Trophoblast cell (in vitro differentiated cells and primary cell): ENCODE measurements around the gene CADPS2.

Experiments used
- DNase-seq, 2 donors: peaks; one replicate each; pipeline ENCODE4 v3.0.0-alpha.2; 2016
- H2AFZ ChIP-seq: 2 replicates; pipeline ENCODE4 v1.6.1; 2013; ENCODE audit warnings: low read length, moderate library complexity, mild to moderate bottlenecking; ENCODE audit not compliant: insufficient read depth, poor library complexity
- H2AK5ac ChIP-seq: 2 replicates; pipeline ENCODE4 v1.6.1; 2013; ENCODE audit warnings: mild to moderate bottlenecking, low read length
- H2BK120ac ChIP-seq: 2 replicates; pipeline ENCODE4 v1.6.1; 2013; ENCODE audit warnings: low read length, mild to moderate bottlenecking, moderate library complexity; ENCODE audit not compliant: insufficient read depth, poor library complexity
- H2BK12ac ChIP-seq: 2 replicates; pipeline ENCODE4 v1.6.1; 2013; ENCODE audit warnings: mild to moderate bottlenecking, low read length, moderate library complexity
- H2BK5ac ChIP-seq: 2 replicates; pipeline ENCODE4 v1.6.1; 2013; ENCODE audit warnings: low read length, low read depth, moderate library complexity, mild to moderate bottlenecking; ENCODE audit not compliant: poor library complexity
- H3K14ac ChIP-seq: 2 replicates; pipeline ENCODE4 v1.6.1; 2013; ENCODE audit warnings: mild to moderate bottlenecking, low read length
- H3K18ac ChIP-seq: 2 replicates; pipeline ENCODE4 v1.6.1; 2013; ENCODE audit warnings: mild to moderate bottlenecking, low read length
- H3K23ac ChIP-seq: 2 replicates; pipeline ENCODE4 v1.6.1; 2013; ENCODE audit warnings: low read length
- H3K27ac ChIP-seq: 2 replicates; pipeline ENCODE4 v1.5.1; 2013; ENCODE audit warnings: low read depth, mild to moderate bottlenecking, inconsistent platforms, low read length, moderate library complexity
- H3K27me3 ChIP-seq: 2 replicates; pipeline ENCODE4 v1.6.1; 2013; ENCODE audit warnings: inconsistent platforms, mild to moderate bottlenecking, low read length, moderate library complexity; ENCODE audit not compliant: insufficient read depth
- H3K36me3 ChIP-seq, 2 experiments: 1 replicate in 1 of 2; 2 replicates in 1 of 2; pipeline ENCODE4 v1.6.1; 2013; ENCODE audit warnings: low read length in 2 of 2, mild to moderate bottlenecking in 2 of 2, moderate library complexity in 1 of 2; ENCODE audit not compliant: insufficient read depth in 2 of 2, control insufficient read depth in 1 of 2
- H3K4ac ChIP-seq: 2 replicates; pipeline ENCODE4 v1.6.1; 2013; ENCODE audit warnings: low read depth, mild to moderate bottlenecking, low read length, moderate library complexity
- H3K4me1 ChIP-seq, 2 experiments: 1 replicate in 1 of 2; 2 replicates in 1 of 2; pipeline ENCODE4 v1.6.1; 2013; ENCODE audit warnings: low read length in 2 of 2, mild to moderate bottlenecking in 2 of 2, moderate library complexity in 1 of 2; ENCODE audit not compliant: insufficient read depth in 2 of 2, control insufficient read depth in 1 of 2
- H3K4me2 ChIP-seq: 2 replicates; pipeline ENCODE4 v1.6.1; 2013; ENCODE audit warnings: inconsistent platforms, mild to moderate bottlenecking, low read length, moderate library complexity
- H3K4me3 ChIP-seq: 2 replicates; pipeline ENCODE4 v1.5.1; 2013; ENCODE audit warnings: mild to moderate bottlenecking, low read depth, low read length, inconsistent platforms
- H3K79me1 ChIP-seq: one replicate; pipeline ENCODE4 v1.6.1; 2013; ENCODE audit warnings: low read length
- H3K79me2 ChIP-seq: 2 replicates; pipeline ENCODE4 v1.6.1; 2013; ENCODE audit warnings: low read length, mild to moderate bottlenecking; ENCODE audit not compliant: control insufficient read depth, insufficient read depth, poor library complexity
- H3K9ac ChIP-seq: 2 replicates; pipeline ENCODE4 v1.6.1; 2013; ENCODE audit warnings: mild to moderate bottlenecking, low read length
- H3K9me3 ChIP-seq: 2 replicates; pipeline ENCODE4 v1.6.1; 2013; ENCODE audit warnings: low read depth, mild to moderate bottlenecking, control low read depth, inconsistent platforms, low read length; ENCODE audit not compliant: insufficient read depth
- H4K12ac ChIP-seq: 2 replicates; pipeline ENCODE4 v1.6.1; 2013; ENCODE audit warnings: low read depth, mild to moderate bottlenecking, low read length, moderate library complexity
- H4K8ac ChIP-seq: 2 replicates; pipeline ENCODE4 v1.6.1; 2013; ENCODE audit warnings: low read depth, mild to moderate bottlenecking, low read length, moderate library complexity
- H4K91ac ChIP-seq: one replicate; pipeline ENCODE4 v1.6.1; 2013; ENCODE audit warnings: low read depth, mild to moderate bottlenecking, low read length, moderate library complexity
- WGBS: extraction: QIAGEN DNeasy Blood & Tissue Kit; methylation state at CpG from one replicate; pipeline ENCODE4 v1.1.7; 2013; ENCODE audit warnings: missing lambda C conversion rate; ENCODE audit not compliant: insufficient read length, insufficient coverage; ENCODE audit errors: extremely low coverage; 5-methylcytosine and 5-hydroxymethylcytosine counted together

Gene CADPS2

GRCh38 chr7:122433765-122434164 lies 452.5 kb downstream of the CADPS2 start:
- DNase-seq: no peak
- no peaks in the 10 kb centered on the region for H3K4me1 ChIP-seq
- H4K8ac ChIP-seq: no peak overlapping the region
- H2AFZ ChIP-seq: no peak overlapping the region
- H2BK120ac ChIP-seq: no peak overlapping the region
- H3K9me3 ChIP-seq: no peaks in the 10 kb centered on the region
- no peak overlapping the region for H3K27ac ChIP-seq
- H2AK5ac ChIP-seq: no peak overlapping the region
- no peak overlapping the region for H3K4ac ChIP-seq
- H3K4me3 ChIP-seq: no peak overlapping the region
- H3K79me2 ChIP-seq: no peaks in the 10 kb centered on the region
- H3K9ac ChIP-seq: no peak overlapping the region
- H3K14ac ChIP-seq: no peak overlapping the region
- no peaks in the 10 kb centered on the region for H3K79me1 ChIP-seq
- no peak overlapping the region for H3K4me2 ChIP-seq
- no peak overlapping the region for H2BK5ac ChIP-seq
- H3K18ac ChIP-seq: no peak overlapping the region
- no peak overlapping the region for H4K12ac ChIP-seq
- H3K36me3 ChIP-seq: no peaks in the 10 kb centered on the region
- WGBS: no CpG with 5 or more reads among the region's 2 CpGs
- no peak overlapping the region for H4K91ac ChIP-seq
- H3K27me3 ChIP-seq: no peaks in the 10 kb centered on the region
- H2BK12ac ChIP-seq: no peak overlapping the region
- H3K23ac ChIP-seq: no peak overlapping the region

DNA sequence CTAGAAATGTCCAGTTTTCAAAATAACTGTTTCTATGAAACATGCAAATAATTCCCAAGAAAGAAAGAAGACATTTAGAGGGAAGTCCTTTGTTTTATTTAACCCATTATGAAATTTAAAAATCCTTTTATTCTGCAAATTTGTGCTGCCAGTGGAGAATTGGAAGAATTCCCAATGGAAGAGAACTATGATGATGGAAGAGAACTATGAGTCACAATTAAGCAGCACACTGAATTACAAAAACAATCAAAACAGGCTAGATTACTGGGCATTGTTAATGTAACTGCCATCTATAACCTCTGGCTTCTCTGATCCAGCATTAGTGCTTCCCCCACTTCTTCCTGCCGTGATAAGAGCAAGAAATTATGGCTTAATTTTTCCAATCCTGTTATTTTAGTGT lies 455.6 kb downstream of the CADPS2 start:
- H3K4ac ChIP-seq: no peak overlapping the region
- no peak overlapping the region for H2BK5ac ChIP-seq
- no peaks in the 10 kb centered on the region for H3K9me3 ChIP-seq
- no CpG with 5 or more reads among the region's 1 CpG for WGBS
- no peaks in the 10 kb centered on the region for H3K79me2 ChIP-seq
- H2BK120ac ChIP-seq: no peak overlapping the region
- H2AFZ ChIP-seq: no peak overlapping the region
- H2AK5ac ChIP-seq: no peak overlapping the region
- H3K27me3 ChIP-seq: no peaks in the 10 kb centered on the region
- no peak overlapping the region for H3K9ac ChIP-seq
- H4K12ac ChIP-seq: no peak overlapping the region
- H4K91ac ChIP-seq: no peak overlapping the region
- no peak overlapping the region for H3K14ac ChIP-seq
- H3K36me3 ChIP-seq: no peaks in the 10 kb centered on the region
- H2BK12ac ChIP-seq: no peak overlapping the region
- DNase-seq: no peak
- no peak overlapping the region for H3K4me3 ChIP-seq
- no peak overlapping the region for H4K8ac ChIP-seq
- no peak overlapping the region for H3K4me2 ChIP-seq
- H3K23ac ChIP-seq: no peak overlapping the region
- no peak overlapping the region for H3K18ac ChIP-seq
- no peak overlapping the region for H3K27ac ChIP-seq
- no peaks in the 10 kb centered on the region for H3K79me1 ChIP-seq
- no peaks in the 10 kb centered on the region for H3K4me1 ChIP-seq

GRCh38 chr7:122429926-122430325 lies 456.3 kb downstream of the CADPS2 start:
- H4K12ac ChIP-seq: no peak overlapping the region
- H2BK120ac ChIP-seq: no peak overlapping the region
- H3K9me3 ChIP-seq: no peaks in the 10 kb centered on the region
- H3K27me3 ChIP-seq: no peaks in the 10 kb centered on the region
- H3K79me2 ChIP-seq: no peaks in the 10 kb centered on the region
- WGBS: no CpG with 5 or more reads among the region's 2 CpGs
- no peak overlapping the region for H4K91ac ChIP-seq
- no peak overlapping the region for H2BK5ac ChIP-seq
- no peak overlapping the region for H3K4ac ChIP-seq
- H3K36me3 ChIP-seq: no peaks in the 10 kb centered on the region
- no peak for DNase-seq
- H3K4me1 ChIP-seq: no peaks in the 10 kb centered on the region
- no peak overlapping the region for H3K18ac ChIP-seq
- H3K14ac ChIP-seq: no peak overlapping the region
- H3K79me1 ChIP-seq: no peaks in the 10 kb centered on the region
- no peak overlapping the region for H3K27ac ChIP-seq
- H3K4me2 ChIP-seq: no peak overlapping the region
- H3K9ac ChIP-seq: no peak overlapping the region
- no peak overlapping the region for H4K8ac ChIP-seq
- H2AFZ ChIP-seq: no peak overlapping the region
- no peak overlapping the region for H3K23ac ChIP-seq
- H3K4me3 ChIP-seq: no peak overlapping the region
- no peak overlapping the region for H2BK12ac ChIP-seq
- H2AK5ac ChIP-seq: no peak overlapping the region

DNA sequence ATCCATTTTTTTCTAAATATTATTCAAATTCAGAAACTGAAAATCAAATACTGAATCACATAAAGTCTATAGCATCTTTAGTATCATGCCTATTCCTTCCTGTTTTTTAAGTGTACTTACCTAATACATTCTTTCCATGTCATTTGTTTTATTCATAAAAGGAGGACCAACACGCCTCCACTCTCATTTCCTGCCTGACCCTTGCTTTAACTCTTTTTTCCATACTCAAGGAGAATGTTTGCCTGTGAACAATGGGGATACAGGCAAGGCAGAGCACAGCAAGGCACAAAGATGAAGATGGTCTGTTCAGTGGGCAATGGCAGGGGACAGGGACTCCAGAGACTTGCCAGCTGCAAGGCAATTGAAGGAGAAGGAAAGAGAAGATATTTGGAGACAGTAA lies 460.5 kb downstream of the CADPS2 start:
- H3K9me3 ChIP-seq: no peaks in the 10 kb centered on the region
- H3K27ac ChIP-seq: no peak overlapping the region
- H4K8ac ChIP-seq: no peak overlapping the region
- no peak overlapping the region for H3K23ac ChIP-seq
- no peak overlapping the region for H3K4me3 ChIP-seq
- no peaks in the 10 kb centered on the region for H3K4me1 ChIP-seq
- H2BK120ac ChIP-seq: no peak overlapping the region
- no peak for DNase-seq
- H3K79me1 ChIP-seq: no peaks in the 10 kb centered on the region
- WGBS: no CpG with 5 or more reads among the region's 1 CpG
- H2BK5ac ChIP-seq: no peak overlapping the region
- no peaks in the 10 kb centered on the region for H3K79me2 ChIP-seq
- no peak overlapping the region for H2BK12ac ChIP-seq
- no peak overlapping the region for H4K91ac ChIP-seq
- no peak overlapping the region for H2AFZ ChIP-seq
- H3K4me2 ChIP-seq: no peak overlapping the region
- H4K12ac ChIP-seq: no peak overlapping the region
- no peak overlapping the region for H3K4ac ChIP-seq
- no peak overlapping the region for H3K9ac ChIP-seq
- H3K18ac ChIP-seq: no peak overlapping the region
- no peaks in the 10 kb centered on the region for H3K36me3 ChIP-seq
- H2AK5ac ChIP-seq: no peak overlapping the region
- H3K27me3 ChIP-seq: no peaks in the 10 kb centered on the region
- H3K14ac ChIP-seq: no peak overlapping the region
